Brain microvascular endothelial cell (primary cell): ENCODE results near the gene HIVEP2.

Experiments used
- DNase-seq: peaks from one replicate; pipeline ENCODE4 v3.0.0-alpha.2; 2020
- H3K27ac ChIP-seq: fragments of 250-450 bp; sonication (Bioruptor Pico); 2 replicates; pipeline ENCODE4 v1.5.1; 2020; ENCODE audit warnings: mild to moderate bottlenecking, moderate library complexity
- H3K27me3 ChIP-seq: fragments of 250-450 bp; sonication (Bioruptor Pico); replicated peaks from 2 replicates; pipeline ENCODE4 v1.5.1; 2020; ENCODE audit warnings: mild to moderate bottlenecking
- H3K36me3 ChIP-seq: fragments of 250-450 bp; sonication (Bioruptor Pico); replicated peaks from 2 replicates; pipeline ENCODE4 v1.5.1; 2020; ENCODE audit warnings: mild to moderate bottlenecking
- H3K4me3 ChIP-seq: 2 replicates; pipeline ENCODE4 v1.5.1; 2011; ENCODE audit warnings: low read depth, mild to moderate bottlenecking, control low read depth, low read length, moderate library complexity
- in situ Hi-C: cut with HindIII; loops from 2 replicates; pipeline ENCODE4 v1.10.0; 2017; ENCODE audit warnings: low sequenced_read_pairs, low pct_ligation_motif_present
- TF ChIP-seq, protein P1 (sequence below): IDR thresholded peaks from 2 replicates; pipeline ENCODE4 v1.5.1; 2011; ENCODE audit warnings: low read depth, mild to moderate bottlenecking, moderate library complexity, low read length, control low read depth, inconsistent platforms; ENCODE audit errors: missing control alignments

HIVEP2 gene

DNA sequence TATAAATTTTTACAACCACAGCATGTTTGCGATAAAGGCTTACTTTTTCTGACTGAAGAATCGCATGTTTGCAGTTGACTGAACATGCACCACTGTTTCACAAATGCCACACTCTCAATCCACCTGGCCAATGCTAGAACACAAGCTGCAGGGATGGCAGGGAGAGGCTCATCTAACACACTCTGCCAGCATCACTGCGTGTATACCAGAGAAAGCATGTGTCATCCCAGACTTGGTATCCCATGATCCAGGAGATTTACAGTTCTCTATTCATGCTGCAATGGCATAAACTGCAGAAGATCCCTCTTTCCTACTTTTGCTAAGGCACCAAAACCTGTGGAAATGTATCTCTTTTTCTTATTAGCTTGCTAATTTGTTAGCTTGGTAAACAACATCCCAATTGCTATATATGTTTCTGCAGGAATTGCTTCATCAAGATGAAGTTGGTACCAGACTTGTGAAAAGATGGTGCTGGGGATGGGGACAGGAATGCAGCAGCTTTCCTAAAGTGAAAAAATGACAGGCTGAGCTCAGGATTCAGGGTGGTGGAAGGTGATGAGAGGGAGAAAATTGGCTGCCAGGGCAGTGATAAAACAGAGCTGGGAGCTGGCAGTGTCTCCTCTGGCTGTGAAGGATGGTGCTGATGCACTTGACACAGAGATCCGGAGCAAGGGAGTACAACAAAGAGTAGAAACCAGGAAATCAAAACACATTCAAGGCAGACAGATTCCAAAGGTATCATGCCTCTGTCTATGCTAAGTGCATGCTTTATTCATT lies 186.9 kb downstream of the HIVEP2 start:
- Histone ChIP-seq H3K27ac (no peak overlapping the region), H3K4me3 (no peak overlapping the region), H3K36me3 (peaks cover 27% of the 10 kb centered on the region), H3K27me3 (no peaks in the 10 kb centered on the region)
- TF ChIP-seq, protein P1, sequence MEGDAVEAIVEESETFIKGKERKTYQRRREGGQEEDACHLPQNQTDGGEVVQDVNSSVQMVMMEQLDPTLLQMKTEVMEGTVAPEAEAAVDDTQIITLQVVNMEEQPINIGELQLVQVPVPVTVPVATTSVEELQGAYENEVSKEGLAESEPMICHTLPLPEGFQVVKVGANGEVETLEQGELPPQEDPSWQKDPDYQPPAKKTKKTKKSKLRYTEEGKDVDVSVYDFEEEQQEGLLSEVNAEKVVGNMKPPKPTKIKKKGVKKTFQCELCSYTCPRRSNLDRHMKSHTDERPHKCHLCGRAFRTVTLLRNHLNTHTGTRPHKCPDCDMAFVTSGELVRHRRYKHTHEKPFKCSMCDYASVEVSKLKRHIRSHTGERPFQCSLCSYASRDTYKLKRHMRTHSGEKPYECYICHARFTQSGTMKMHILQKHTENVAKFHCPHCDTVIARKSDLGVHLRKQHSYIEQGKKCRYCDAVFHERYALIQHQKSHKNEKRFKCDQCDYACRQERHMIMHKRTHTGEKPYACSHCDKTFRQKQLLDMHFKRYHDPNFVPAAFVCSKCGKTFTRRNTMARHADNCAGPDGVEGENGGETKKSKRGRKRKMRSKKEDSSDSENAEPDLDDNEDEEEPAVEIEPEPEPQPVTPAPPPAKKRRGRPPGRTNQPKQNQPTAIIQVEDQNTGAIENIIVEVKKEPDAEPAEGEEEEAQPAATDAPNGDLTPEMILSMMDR, result no peak
- DNase-seq, result no peak
- in situ Hi-C loops, result no loop called here

DNA sequence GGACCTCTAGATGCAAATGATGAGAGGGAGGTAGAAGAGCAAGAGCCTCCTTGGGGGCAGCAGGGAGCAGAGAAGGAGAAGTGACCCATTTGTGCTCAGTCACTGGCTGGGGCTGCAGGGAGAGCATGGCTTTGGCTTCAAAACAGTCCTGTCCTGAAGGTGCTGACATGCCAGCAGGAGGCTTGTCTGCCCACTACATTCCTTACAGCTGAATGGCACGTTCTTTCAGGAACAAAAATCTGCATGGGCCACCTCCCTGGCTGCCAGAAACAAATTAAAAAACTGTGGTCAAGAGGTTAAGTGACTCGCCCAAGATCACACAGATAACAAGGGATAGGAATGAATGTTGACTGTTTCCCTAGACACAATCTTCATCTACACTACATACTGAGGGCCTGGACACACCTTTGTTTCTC lies 188.8 kb downstream of the HIVEP2 start:
- in situ Hi-C loops, result no loop called here

DNA sequence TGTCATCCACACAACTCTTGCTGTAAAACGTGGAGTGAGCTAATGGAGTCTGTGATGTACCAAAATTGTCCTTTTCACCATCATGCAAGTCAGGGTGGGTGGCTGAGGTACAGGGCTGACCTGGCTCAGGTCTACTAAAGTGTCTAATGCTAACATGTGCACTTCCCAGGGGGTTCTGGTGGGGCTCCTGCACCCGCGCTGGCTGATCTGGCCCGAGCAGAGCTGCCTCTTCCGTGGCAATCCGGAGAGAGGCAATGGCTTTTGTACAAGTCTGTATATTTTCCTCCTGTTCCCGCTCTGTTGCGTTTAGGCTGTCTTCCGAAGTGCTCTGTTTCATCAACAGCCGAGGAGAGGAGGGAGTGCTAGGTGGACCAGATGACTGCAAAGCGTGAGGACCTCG lies 191.8 kb downstream of the HIVEP2 start:
- H3K4me3 ChIP-seq, result no peak overlapping the region
- in situ Hi-C loops, result no loop called here
- no peak for DNase-seq
- TF ChIP-seq, protein P1, result no peak
- H3K27ac ChIP-seq, result no peak overlapping the region
- H3K36me3 ChIP-seq, result peaks cover 14% of the 10 kb centered on the region
- no peaks in the 10 kb centered on the region for H3K27me3 ChIP-seq

More for the DNA sequence above, 188.8 kb downstream of the HIVEP2 start:
- no peak overlapping the region for H3K27ac ChIP-seq
- peak; percentile 68 for DNase-seq
- peaks cover 26% of the 10 kb centered on the region for H3K36me3 ChIP-seq
- TF ChIP-seq, protein P1, result peak; percentile 29
- no peak overlapping the region for H3K4me3 ChIP-seq
- H3K27me3 ChIP-seq, result no peaks in the 10 kb centered on the region

DNA sequence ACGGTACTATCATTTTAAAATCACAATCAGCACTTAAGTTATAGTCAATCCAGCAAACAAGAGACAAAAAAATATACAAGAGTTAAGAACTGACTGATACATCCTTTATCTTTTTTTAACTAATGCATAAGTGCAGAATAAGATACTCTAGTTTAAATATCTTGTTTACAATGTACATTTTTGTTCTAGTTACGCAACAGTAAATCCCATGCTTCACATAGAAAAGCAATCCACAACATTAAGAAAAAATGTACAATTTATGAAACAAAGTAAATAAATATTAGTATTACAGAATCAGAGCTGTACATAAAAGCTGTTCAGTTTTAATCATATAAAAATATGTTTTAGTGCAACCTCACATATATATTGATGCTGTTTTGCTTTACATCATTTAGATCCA lies 192.6 kb downstream of the HIVEP2 start:
- Histone ChIP-seq H3K27me3 (no peaks in the 10 kb centered on the region), H3K36me3 (peaks cover 8% of the 10 kb centered on the region), H3K27ac (no peak overlapping the region), H3K4me3 (no peak overlapping the region)
- TF ChIP-seq, protein P1, result no peak
- no peak for DNase-seq
- in situ Hi-C loops, result no loop called here

DNA sequence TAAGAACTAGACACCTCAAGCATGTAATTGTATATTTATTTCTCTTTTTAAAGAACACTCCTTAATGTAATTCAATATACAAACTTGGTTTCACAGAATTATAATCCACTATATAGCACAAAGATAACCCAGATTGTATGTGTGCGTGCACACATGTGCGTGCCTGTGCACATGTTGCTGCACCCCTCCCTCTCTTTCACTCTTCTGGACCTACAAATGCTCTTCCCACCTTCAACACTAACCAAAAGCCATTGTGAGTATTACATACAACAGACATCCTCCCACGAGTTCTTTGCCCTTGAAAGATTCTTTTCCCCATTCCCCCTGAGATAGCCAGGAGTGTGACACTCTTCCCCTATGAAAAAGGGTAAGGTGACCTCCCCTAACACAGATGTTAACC lies 193.5 kb downstream of the HIVEP2 start:
- Histone ChIP-seq H3K27ac (no peak overlapping the region), H3K36me3 (peaks cover 8% of the 10 kb centered on the region), H3K4me3 (no peak overlapping the region), H3K27me3 (no peaks in the 10 kb centered on the region)
- no peak for DNase-seq
- in situ Hi-C loops, result no loop called here
- TF ChIP-seq, protein P1, result no peak

DNA sequence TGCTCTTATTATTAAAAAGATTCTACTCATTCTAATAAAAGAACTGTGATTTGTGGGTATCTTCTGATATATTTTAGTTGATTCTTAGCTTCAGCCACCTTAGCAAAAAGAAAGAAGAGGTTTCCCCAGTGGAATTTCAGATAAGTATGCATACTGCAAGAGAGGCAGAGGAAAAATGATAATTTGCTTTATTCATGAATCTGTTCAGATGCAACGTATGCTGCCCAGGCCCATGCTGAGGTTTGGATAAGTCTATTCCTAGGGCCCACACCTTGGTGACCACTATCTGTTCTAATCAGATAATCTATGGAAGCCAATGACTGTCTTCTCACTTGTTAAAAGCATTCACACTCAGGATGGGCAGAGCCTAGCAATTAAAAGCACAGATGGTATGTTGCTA lies 194.0 kb downstream of the HIVEP2 start:
- Histone ChIP-seq H3K36me3 (peaks cover 8% of the 10 kb centered on the region), H3K27me3 (no peaks in the 10 kb centered on the region), H3K27ac (no peak overlapping the region), H3K4me3 (no peak overlapping the region)
- TF ChIP-seq, protein P1, result no peak
- no peak for DNase-seq
- in situ Hi-C loops, result no loop called here
